ENCODE results near the gene FAM240B. TPM values are rescaled to one million over a fixed set of nuclear protein-coding genes. Genes with fewer than 3 reads are reported as not detected.

FAM240B gene
- total RNA-seq, 1 experiment from 2014 or later: not detected

DNA sequence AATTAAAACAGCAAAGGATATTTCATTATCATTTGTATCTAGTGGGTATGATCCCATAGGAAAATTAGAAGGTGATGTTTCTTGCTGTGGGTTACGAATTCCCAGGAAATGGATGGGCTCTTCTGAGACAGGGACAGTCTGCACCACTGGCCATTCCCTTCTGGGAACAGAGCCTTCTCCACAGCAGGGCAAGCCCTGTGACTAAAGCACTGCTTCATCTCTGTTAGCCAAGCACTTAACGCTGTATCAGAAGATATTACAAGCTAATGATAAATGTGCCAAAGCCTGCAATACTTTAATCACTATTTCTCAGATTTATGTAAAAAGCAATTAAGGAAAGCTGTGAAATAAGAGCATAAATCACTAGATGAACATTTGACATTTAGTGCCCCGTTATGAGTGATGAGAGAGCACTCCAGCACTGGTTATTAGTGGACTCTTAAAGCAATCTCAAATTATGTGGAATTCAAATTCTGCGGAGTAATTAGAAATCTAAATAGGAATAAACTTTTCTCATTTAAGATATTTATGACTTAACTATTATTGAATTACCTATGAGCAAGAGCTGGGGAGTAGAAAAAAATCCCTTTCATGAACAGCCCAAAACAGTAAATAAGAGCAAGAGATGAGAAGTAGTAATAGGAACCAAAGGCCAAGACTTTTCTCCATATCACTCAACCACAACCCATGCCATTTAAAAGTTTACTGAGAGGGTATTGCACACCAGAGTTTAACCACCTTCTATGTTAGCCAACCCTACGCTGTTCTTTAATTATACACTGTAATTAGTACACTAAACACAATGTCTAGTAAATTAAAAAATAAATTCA, 49.2 kb downstream of the FAM240B start:
- DNase-seq (ENCODE audit: low read depth): no peak

DNA sequence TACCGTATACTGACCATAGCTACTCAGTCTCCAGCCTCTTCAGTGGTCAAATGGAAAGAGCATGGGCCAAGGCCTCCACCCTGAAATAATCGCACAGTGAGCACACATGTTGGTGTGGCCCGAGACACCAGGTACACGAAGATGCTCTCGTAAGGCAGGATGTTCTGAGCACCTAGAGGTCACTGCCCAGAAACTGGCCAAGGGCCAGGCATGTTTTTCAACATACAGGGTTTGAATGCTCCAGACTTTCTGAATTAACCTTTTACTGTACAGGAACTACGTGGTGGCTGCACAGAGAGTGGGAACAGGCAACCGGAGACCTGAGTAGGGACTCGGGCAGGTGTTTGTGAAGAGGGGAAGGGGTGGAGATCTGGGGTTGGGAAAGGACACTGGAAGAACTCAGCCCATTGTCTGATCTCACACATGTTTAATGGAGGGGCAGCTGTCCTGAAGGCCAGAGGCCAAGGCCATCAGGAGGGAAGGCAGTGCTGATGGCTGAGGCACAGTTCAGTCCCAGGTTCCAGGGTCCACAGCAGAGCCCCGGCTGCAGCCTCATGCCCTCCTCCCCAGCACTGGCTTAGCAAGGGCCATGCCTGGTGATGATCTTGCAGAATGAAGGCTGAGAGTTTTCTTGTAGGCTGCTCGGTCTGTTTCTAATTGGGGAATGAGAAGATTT, 51.0 kb downstream of the FAM240B start:
- no peak for DNase-seq (ENCODE audit: low read depth)

DNA sequence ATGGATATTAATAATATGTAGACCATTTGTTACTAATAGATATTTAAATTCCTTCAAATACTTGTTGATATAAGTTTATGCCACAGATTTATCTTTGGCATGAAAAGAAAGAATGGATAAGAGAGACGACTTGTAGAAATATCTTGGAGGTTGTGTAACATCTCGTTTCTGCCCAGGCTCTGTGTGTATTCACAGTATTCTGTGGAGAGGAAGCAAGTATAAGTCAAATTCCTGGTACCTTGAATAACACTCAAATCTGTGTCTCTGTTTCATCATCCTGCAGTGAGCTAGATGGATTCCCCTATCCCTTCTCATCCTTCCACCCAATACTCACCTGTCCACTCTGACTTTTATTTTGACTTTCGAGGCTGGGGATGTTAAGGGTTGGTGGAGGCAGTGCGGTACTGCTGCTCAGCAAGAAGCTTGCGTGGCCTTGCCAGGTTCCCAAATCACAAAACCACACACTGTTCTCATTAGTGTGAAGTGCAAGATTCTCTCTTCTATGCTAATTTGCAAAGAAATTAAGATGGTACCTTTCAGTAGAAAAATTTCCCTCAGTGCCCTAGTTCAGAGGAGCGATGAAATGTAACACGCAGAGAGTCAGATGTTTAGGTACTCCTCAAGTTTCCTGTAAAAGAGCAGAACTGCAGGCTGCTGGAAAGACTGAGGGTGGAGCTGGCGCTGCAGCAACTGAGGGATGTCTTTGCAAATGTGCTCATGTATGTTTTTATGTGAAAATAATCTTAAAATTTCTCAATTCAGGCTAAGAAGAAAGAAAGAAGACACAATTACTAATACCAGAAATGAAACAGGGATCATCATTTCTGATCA, 57.0 kb downstream of the FAM240B start:
- no peak for DNase-seq (ENCODE audit: low read depth)

DNA sequence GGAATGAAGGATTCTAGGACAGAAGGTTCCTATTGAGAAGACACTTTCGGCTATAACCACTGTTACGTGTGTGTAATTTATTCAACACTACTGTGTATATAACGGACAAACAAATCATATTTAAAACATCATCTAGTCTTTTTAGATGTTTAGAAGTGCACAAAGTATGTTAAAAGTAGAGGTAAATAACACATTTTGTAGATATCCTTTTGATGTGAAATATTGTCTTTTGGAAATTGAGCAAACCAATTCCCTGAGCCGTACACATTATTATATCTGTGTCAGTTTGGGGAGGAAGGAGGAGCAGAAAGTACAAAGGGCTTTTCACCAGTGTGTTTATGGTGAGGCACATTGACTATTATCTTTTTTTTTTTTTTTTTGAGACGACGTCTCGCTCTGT, 60.4 kb downstream of the FAM240B start:
- no peak for DNase-seq (ENCODE audit: low read depth)

DNA sequence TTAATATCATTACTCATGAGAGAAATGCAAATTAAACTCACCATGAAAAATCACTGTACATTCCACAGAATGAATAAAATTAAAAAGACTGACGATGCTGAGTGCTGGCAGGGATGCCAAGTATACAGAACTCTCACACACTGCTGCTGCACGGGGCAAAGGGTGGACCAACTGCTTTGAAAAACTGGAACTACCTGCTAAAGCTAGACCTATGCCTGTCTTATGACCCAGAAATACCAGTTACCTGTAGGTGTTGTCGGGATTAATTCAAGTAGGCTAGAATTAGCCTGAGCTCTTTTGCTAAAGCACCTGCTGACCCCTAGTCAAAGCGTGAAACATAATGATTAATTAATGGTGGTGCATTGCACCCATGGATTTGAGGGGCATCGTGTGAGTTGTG, 63.0 kb downstream of the FAM240B start:
- no peak for DNase-seq (ENCODE audit: low read depth)

DNA sequence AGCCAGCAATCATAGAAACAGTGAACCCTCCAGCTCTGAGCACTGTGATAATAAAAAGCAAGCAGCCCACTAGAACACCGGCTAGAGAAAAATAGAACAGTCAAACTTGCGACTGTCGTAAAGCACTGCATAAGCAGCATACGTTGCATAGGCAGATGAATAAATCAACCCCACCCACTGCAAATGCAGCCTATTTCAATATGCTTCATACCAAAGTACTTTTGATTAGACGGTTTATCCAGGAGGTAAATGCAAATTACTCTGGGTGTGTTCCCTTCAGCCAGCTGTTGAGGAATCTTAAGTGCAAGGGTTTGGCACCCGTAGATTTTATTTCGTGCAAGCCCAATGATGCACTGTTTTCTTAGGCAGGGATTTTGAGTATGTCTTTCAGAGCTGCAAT, 67.4 kb downstream of the FAM240B start:
- no peak for DNase-seq (ENCODE audit: low read depth)

DNA sequence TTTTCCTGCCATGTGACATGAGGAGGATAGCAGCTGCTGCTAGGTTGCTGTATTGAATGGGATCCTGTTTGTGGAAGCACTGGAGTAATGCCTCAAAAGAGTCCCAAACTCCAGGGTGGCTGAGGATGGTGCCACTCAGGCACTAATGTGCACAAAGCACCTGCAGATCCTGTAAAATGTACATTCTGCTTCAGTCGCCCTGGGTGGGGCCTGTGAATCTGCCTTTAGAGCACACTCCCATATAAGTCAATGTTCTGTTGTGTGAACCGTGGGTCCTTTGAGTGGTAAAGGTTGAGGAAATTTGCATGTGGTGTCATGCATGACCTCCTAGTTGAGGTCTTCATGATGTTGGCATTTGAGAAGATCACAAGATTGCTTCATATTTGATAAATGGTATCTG, 67.9 kb downstream of the FAM240B start:
- DNase-seq (ENCODE audit: low read depth): no peak

DNA sequence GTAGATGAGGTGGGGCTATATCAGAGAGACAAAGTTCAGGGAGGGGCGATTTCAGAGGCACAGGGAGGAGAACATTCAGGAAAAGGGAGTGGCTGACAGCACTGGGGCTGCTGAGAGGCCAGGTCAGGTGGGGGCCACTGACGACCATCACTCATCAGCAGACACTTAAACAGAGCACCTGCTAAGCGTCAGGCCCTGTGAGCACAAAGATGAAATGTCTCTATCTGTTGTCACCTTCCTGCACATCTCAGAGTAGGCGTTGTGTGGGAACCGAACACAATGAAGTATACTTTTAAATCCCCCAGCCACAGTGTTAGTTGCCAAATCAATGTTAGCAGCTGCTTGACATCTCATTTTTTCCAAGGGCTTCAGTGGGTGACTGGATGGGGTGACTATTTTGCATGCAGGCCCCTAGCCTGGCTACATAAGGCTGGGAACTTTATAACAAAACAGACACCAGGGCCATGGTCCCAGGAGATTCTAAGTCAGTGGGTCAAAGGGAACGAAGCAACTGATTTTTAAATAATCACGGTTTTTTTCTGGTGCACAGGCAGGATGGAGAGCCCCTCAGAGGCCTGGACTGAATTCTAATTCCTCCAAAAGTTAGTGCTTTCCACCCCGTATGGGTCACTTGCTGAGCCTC, 68.4 kb downstream of the FAM240B start:
- DNase-seq (ENCODE audit: low read depth): no peak

DNA sequence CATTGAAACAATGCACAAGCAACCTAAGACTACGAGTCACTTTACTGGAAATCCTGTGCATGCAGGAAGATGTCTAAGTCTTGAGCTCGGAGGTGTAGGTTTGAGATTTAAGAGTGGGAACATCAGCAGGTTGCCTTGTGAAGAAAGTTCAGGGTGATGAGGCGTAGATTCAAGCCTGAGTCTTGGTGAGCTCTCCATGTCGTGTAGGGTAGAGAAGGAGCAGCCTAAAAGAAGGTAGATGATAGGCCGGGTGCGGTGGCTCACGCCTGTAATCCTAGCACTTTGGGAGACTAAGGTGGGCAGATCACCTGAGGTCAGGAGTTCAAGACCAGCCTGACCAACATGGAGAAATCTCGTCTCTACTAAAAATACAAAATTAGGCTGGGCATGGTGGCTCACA, 69.4 kb downstream of the FAM240B start:
- no peak for DNase-seq (ENCODE audit: low read depth)

DNA sequence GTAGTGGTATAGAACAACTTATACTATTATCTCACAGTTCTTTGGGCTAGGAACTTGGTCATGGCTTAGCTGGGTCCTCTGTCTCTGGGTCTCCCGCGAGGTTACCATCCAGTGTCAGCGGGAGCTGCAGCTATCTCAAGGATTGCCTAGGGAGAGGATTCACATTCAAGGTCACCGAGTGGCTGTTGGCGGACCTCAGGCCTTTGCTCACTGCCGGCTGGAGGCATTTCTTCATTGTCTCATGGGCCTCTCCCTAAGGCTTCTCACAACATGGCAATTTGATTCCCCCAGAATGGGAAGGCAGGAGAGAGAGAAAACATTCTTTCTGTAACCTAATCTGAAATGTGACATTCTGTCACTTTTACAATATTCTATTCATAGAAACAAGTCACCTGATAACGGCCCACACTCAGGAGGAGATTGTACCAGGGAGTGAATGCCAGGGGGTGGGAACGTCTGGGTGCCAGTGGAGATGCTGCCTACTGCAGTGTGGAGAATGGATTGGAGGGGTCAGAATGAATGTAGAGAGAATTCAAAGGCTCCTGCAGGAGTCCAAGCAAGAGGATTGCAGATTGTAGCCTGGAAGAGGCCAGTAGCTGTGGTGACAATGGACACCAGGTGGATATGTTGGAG, 70.1 kb downstream of the FAM240B start:
- DNase-seq (ENCODE audit: low read depth): no peak

DNA sequence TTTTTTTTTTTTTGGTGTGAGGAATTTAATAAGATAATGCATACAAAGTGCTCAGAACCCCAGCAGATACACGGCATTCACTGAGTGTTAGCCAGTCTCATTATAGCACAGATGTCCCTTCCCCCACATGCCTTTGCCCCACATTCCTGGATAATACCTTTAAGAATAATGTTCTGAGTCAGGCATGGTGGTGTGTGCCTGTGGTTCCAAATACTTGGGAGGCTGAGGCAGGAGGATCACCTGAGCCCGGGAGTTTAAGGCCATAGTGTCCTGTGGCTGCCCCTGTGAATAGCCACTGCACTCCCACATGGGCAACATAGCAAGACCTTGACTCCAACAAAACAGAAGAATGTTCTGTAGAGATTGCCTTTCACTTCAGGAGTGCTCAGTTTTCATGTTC, 75.3 kb downstream of the FAM240B start:
- no peak for DNase-seq (ENCODE audit: low read depth)

Small RNAs within 50 kb of the gene (small RNA-seq; reads per million reads assigned to genes)
- not detected for gene RNU6-765P

Other genes with a start within 250 kb of the FAM240B start
- not detected in 2 replicates for gene ANKRD18A, start 99.5 kb downstream of the FAM240B start, total RNA-seq (2014; rRNA removed; shearing (Covaris generic))